ENCODE data around the gene ACAA1.

ACAA1 gene

GRCh38 chr3:38155825-38156224 lies 18.9 kb upstream of the ACAA1 start:
- Histone ChIP-seq H3K27ac (no peak overlapping the region), H3K36me3 (ENCODE audit: insufficient read depth) (no peaks in the 10 kb centered on the region), H3K4me3 (IDR thresholded peaks at IDR 0.05; ENCODE audit: insufficient read depth, low read depth, low read length) (no peak overlapping the region), H3K4me1 (ENCODE audit: low read depth, poor library complexity, severe bottlenecking) (no peaks in the 10 kb centered on the region), H3K4me2 (no peak overlapping the region), H3K9ac (no peak overlapping the region), H3K79me2 (ENCODE audit: insufficient read depth, low read depth) (no peaks in the 10 kb centered on the region), H4K20me1 (ENCODE audit: insufficient read depth) (no peaks in the 10 kb centered on the region), H2AFZ (ENCODE audit: low read depth) (no peak overlapping the region), H3K27me3 (ENCODE audit: insufficient read depth, low read depth) (no peaks in the 10 kb centered on the region)
- TF ChIP-seq, protein P1, sequence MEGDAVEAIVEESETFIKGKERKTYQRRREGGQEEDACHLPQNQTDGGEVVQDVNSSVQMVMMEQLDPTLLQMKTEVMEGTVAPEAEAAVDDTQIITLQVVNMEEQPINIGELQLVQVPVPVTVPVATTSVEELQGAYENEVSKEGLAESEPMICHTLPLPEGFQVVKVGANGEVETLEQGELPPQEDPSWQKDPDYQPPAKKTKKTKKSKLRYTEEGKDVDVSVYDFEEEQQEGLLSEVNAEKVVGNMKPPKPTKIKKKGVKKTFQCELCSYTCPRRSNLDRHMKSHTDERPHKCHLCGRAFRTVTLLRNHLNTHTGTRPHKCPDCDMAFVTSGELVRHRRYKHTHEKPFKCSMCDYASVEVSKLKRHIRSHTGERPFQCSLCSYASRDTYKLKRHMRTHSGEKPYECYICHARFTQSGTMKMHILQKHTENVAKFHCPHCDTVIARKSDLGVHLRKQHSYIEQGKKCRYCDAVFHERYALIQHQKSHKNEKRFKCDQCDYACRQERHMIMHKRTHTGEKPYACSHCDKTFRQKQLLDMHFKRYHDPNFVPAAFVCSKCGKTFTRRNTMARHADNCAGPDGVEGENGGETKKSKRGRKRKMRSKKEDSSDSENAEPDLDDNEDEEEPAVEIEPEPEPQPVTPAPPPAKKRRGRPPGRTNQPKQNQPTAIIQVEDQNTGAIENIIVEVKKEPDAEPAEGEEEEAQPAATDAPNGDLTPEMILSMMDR (conservative IDR thresholded peaks at IDR 0.05; ENCODE audit: low read depth, low read length), result no peak

- H4K20me1 ChIP-seq (ENCODE audit: insufficient read depth), result no peaks in the 10 kb centered on the region
- no peak overlapping the region for H2AFZ ChIP-seq (ENCODE audit: low read depth)
- H3K9ac ChIP-seq, result no peak overlapping the region
- no peaks in the 10 kb centered on the region for H3K27me3 ChIP-seq (ENCODE audit: insufficient read depth, low read depth)
- no peak overlapping the region for H3K4me2 ChIP-seq
- H3K4me1 ChIP-seq (ENCODE audit: low read depth, poor library complexity, severe bottlenecking), result no peaks in the 10 kb centered on the region
- H3K27ac ChIP-seq, result no peak overlapping the region
- TF ChIP-seq, protein P1 (conservative IDR thresholded peaks at IDR 0.05; ENCODE audit: low read depth, low read length), result no peak
- H3K36me3 ChIP-seq (ENCODE audit: insufficient read depth), result no peaks in the 10 kb centered on the region
- H3K79me2 ChIP-seq (ENCODE audit: insufficient read depth, low read depth), result no peaks in the 10 kb centered on the region
- H3K4me3 ChIP-seq (IDR thresholded peaks at IDR 0.05; ENCODE audit: insufficient read depth, low read depth, low read length), result no peak overlapping the region
Measured at GRCh38 chr3:38154625-38155255, 17.8 kb upstream of the ACAA1 start.

GRCh38 chr3:38154033-38154494 lies 17.1 kb upstream of the ACAA1 start:
- Histone ChIP-seq H3K4me2 (no peak overlapping the region), H2AFZ (ENCODE audit: low read depth) (no peak overlapping the region), H3K27me3 (ENCODE audit: insufficient read depth, low read depth) (no peaks in the 10 kb centered on the region), H3K9ac (no peak overlapping the region), H3K27ac (no peak overlapping the region), H3K4me3 (IDR thresholded peaks at IDR 0.05; ENCODE audit: insufficient read depth, low read depth, low read length) (no peak overlapping the region), H4K20me1 (ENCODE audit: insufficient read depth) (no peaks in the 10 kb centered on the region), H3K4me1 (ENCODE audit: low read depth, poor library complexity, severe bottlenecking) (no peaks in the 10 kb centered on the region), H3K36me3 (ENCODE audit: insufficient read depth) (no peaks in the 10 kb centered on the region), H3K79me2 (ENCODE audit: insufficient read depth, low read depth) (no peaks in the 10 kb centered on the region)
- TF ChIP-seq, protein P1 (conservative IDR thresholded peaks at IDR 0.05; ENCODE audit: low read depth, low read length), result no peak

- no peak overlapping the region for H3K9ac ChIP-seq
- H3K27me3 ChIP-seq (ENCODE audit: insufficient read depth, low read depth), result no peaks in the 10 kb centered on the region
- H3K4me2 ChIP-seq, result no peak overlapping the region
- H2AFZ ChIP-seq (ENCODE audit: low read depth), result no peak overlapping the region
- no peak overlapping the region for H3K27ac ChIP-seq
- H3K36me3 ChIP-seq (ENCODE audit: insufficient read depth), result no peaks in the 10 kb centered on the region
- H3K79me2 ChIP-seq (ENCODE audit: insufficient read depth, low read depth), result no peaks in the 10 kb centered on the region
- H3K4me1 ChIP-seq (ENCODE audit: low read depth, poor library complexity, severe bottlenecking), result no peaks in the 10 kb centered on the region
- TF ChIP-seq, protein P1 (conservative IDR thresholded peaks at IDR 0.05; ENCODE audit: low read depth, low read length), result no peak
- no peaks in the 10 kb centered on the region for H4K20me1 ChIP-seq (ENCODE audit: insufficient read depth)
- no peak overlapping the region for H3K4me3 ChIP-seq (IDR thresholded peaks at IDR 0.05; ENCODE audit: insufficient read depth, low read depth, low read length)
Measured at GRCh38 chr3:38153221-38153620, 16.3 kb upstream of the ACAA1 start.

Measured in KMS-11 (cell line).